PC-9 (cell line): ENCODE results near the gene XPA. TPM values are rescaled to one million over a fixed set of nuclear protein-coding genes. Genes with fewer than 3 reads are reported as not detected.

Source experiments
- BruUV-seq: library from RNA; stranded (reverse); fragments of 400-500 nt; replicated peaks from 2 replicates; lab custom pipeline; 2021; lab: Mats Ljungman, UMichigan
- CTCF ChIA-PET: fragments of 300-600 bp; sonication (Branson Sonifier 250); formaldehyde crosslinking; loops from one replicate; lab custom pipeline; 2022; ENCODE audit warnings: antibody characterized with exemption; lab: Charles Lee
- POLR2A ChIA-PET: fragments of 300-600 bp; sonication (Branson Sonifier 250); formaldehyde crosslinking; loops from one replicate; lab custom pipeline; 2022; ENCODE audit warnings: antibody characterized with exemption; ENCODE audit not compliant: unreplicated experiment; lab: Charles Lee
- DNase-seq, 2 experiments: peaks; one replicate each; pipeline versions ENCODE4 v3.0.0 to v3.0.0-alpha.2; 2015 to 2022; ENCODE audit warnings: mixed read lengths in 1 of 2
- H2AFZ ChIP-seq: fragments of 200-600 bp; sonication (generic); 2 replicates; pipeline ENCODE4 v1.8.1; 2017; ENCODE audit warnings: antibody characterized with exemption
- H3F3A ChIP-seq: fragments of 200-600 bp; sonication (generic); 2 replicates; pipeline ENCODE4 v1.8.1; 2017; ENCODE audit warnings: antibody characterized with exemption, mild to moderate bottlenecking, low read depth; ENCODE audit not compliant: insufficient read depth
- H3K27ac ChIP-seq: fragments of 200-600 bp; sonication (generic); 2 replicates; pipeline ENCODE4 v1.6.1; 2016; ENCODE audit warnings: mixed run types
- H3K27me3 ChIP-seq: fragments of 200-600 bp; sonication (generic); 2 replicates; pipeline ENCODE4 v1.6.1; 2016; ENCODE audit warnings: low read depth, mixed run types; ENCODE audit not compliant: insufficient read depth
- H3K36me3 ChIP-seq: fragments of 200-600 bp; sonication (generic); 2 replicates; pipeline ENCODE4 v1.6.1; 2016; ENCODE audit warnings: low read depth, mixed run types
- H3K4me1 ChIP-seq: fragments of 200-600 bp; sonication (generic); replicated peaks from 2 replicates; pipeline ENCODE4 v1.6.1; 2016; ENCODE audit warnings: mixed run types; ENCODE audit not compliant: insufficient read depth
- H3K4me2 ChIP-seq: fragments of 200-600 bp; sonication (generic); 2 replicates; pipeline ENCODE4 v1.6.1; 2017; ENCODE audit warnings: mixed run types
- H3K4me3 ChIP-seq: fragments of 200-600 bp; sonication (generic); 2 replicates; pipeline ENCODE4 v1.6.1; 2016; ENCODE audit warnings: mixed run types
- H3K79me2 ChIP-seq: fragments of 200-600 bp; sonication (generic); 2 replicates; pipeline ENCODE4 v1.6.1; 2017; ENCODE audit warnings: low read depth, mixed run types
- H3K9me2 ChIP-seq: fragments of 200-600 bp; sonication (generic); 2 replicates; pipeline ENCODE4 v1.8.1; 2017; ENCODE audit warnings: mild to moderate bottlenecking; ENCODE audit not compliant: insufficient read depth
- H3K9me3 ChIP-seq: fragments of 200-600 bp; sonication (generic); 2 replicates; pipeline ENCODE4 v1.8.1; 2016; ENCODE audit warnings: low read depth; ENCODE audit not compliant: insufficient read depth
- H4K20me1 ChIP-seq: fragments of 200-600 bp; sonication (generic); 2 replicates; pipeline ENCODE4 v1.8.1; 2017; ENCODE audit not compliant: insufficient read depth
- CTCF ChIP-seq: fragments of 200-600 bp; sonication (generic); conservative IDR thresholded peaks from 2 replicates; pipeline ENCODE4 v1.6.1; 2017; ENCODE audit warnings: mixed run types, antibody characterized with exemption, mild to moderate bottlenecking, moderate library complexity
- EZH2 ChIP-seq: fragments of 200-600 bp; sonication (generic); IDR thresholded peaks from 2 replicates; pipeline ENCODE4 v1.8.0; 2017; ENCODE audit warnings: antibody characterized with exemption, low read depth
- intact Hi-C: fragments of 100-400 bp; cut with micrococcal nuclease; formaldehyde crosslinking; loops from one replicate; pipeline ENCODE4 v1.10.0; 2022; ENCODE audit not compliant: unreplicated experiment
- total RNA-seq: library from RNA; stranded (reverse); gene quantifications from 2 replicates; pipeline ENCODE4 v1.2.3, GENCODE V29; 2021

Gene XPA
- total RNA-seq, 1 experiment from 2014 or later = 17.4 TPM

- Histone ChIP-seq H3K4me1 (peaks cover 43% of the 10 kb centered on the region), H3F3A (peaks cover 22% of the 10 kb centered on the region), H3K9me3 (no peaks in the 10 kb centered on the region), H3K4me3 (no peak overlapping the region), H3K79me2 (no peaks in the 10 kb centered on the region), H4K20me1 (no peaks in the 10 kb centered on the region), H3K27ac (no peak overlapping the region), H3K27me3 (no peaks in the 10 kb centered on the region), H3K4me2 (no peak overlapping the region), H3K36me3 (no peaks in the 10 kb centered on the region), H2AFZ (no peak overlapping the region), H3K9me2 (no peaks in the 10 kb centered on the region)
- CTCF ChIA-PET = interaction anchor here (0.6 to 0.7 kb wide), 2 partner anchors 42 to 143 kb away, joined by 8 to 18 read pairs; no protein-coding TSS in a partner anchor
- intact Hi-C loops = loop anchor here (1.0 to 10.0 kb wide), 6 partner anchors 142 to 544 kb away; partner anchors contain the start of genes ANP32B and TBC1D2
- TF ChIP-seq CTCF = peak; percentile 90
- no peak for TF ChIP-seq EZH2
- no TSS peak for BruUV-seq
- DNase-seq = peak; percentile 59
- POLR2A ChIA-PET = no interaction called here
These were observed 13.4 kb upstream of the XPA start for GRCh38 chr9:97710356-97711222.

GRCh38 chr9:97706246-97706645 is 9.1 kb upstream of the XPA start:
- TF ChIP-seq CTCF (no peak), EZH2 (no peak)
- Histone ChIP-seq H3K9me2 (no peaks in the 10 kb centered on the region), H3K27me3 (no peaks in the 10 kb centered on the region), H3K79me2 (no peaks in the 10 kb centered on the region), H3K9me3 (no peaks in the 10 kb centered on the region), H3K4me1 (peaks cover 45% of the 10 kb centered on the region), H3F3A (peaks cover 42% of the 10 kb centered on the region), H3K36me3 (no peaks in the 10 kb centered on the region), H3K4me2 (no peak overlapping the region), H3K4me3 (no peak overlapping the region), H3K27ac (no peak overlapping the region), H4K20me1 (no peaks in the 10 kb centered on the region), H2AFZ (no peak overlapping the region)
- POLR2A ChIA-PET = no interaction called here
- CTCF ChIA-PET = no interaction called here
- intact Hi-C loops = loop anchor here (10.0 kb wide), 1 partner anchor 349 kb away; the partner anchor contains the start of gene NANS
- BruUV-seq = no TSS peak
- no peak for DNase-seq

GRCh38 chr9:97705354-97705950 is 8.3 kb upstream of the XPA start:
- intact Hi-C loops = loop anchor here (10.0 kb wide), 1 partner anchor 349 kb away; the partner anchor contains the start of gene NANS
- no peak for TF ChIP-seq EZH2
- TF ChIP-seq CTCF = no peak
- ChIA-PET POLR2A (no interaction called here), CTCF (interaction anchor here (0.6 to 1.1 kb wide), 3 partner anchors 185 to 196 kb away, joined by 3 read pairs; no protein-coding TSS in a partner anchor)
- peak overlapping the region; percentile 82; the same call in 1 of the 2 replicates for H3K4me2 ChIP-seq
- H3K4me1 ChIP-seq = peaks cover 38% of the 10 kb centered on the region
- no TSS peak for BruUV-seq
- H2AFZ ChIP-seq = no peak overlapping the region
- H3F3A ChIP-seq = peaks cover 42% of the 10 kb centered on the region
- H3K79me2 ChIP-seq = no peaks in the 10 kb centered on the region
- no peak overlapping the region for H3K4me3 ChIP-seq
- no peak for DNase-seq
- H3K36me3 ChIP-seq = no peaks in the 10 kb centered on the region
- H3K9me2 ChIP-seq = no peaks in the 10 kb centered on the region
- H3K27me3 ChIP-seq = no peaks in the 10 kb centered on the region
- H4K20me1 ChIP-seq = no peaks in the 10 kb centered on the region
- H3K27ac ChIP-seq = peak overlapping the region; percentile 91; the same call in 1 of the 2 replicates
- H3K9me3 ChIP-seq = no peaks in the 10 kb centered on the region
